ENCODE data around the gene JPT1.

GRCh38 chr17:75124041-75124818, 30.1 kb downstream of the JPT1 start:
- TF ChIP-seq POLR2A (IDR thresholded peaks at IDR 0.05; ENCODE audit: low read length) (peak; percentile 95), GATA1 (IDR thresholded peaks at IDR 0.05; ENCODE audit: low read depth, low read length) (peak; percentile 21)
